K562 (cell line): Measurements from ENCODE around the gene PPP1R10. TPM values are rescaled to one million over a fixed set of nuclear protein-coding genes. Genes with fewer than 3 reads are reported as not detected.

ENCODE experiments used
- BCOR ChIP-seq: fragments of 450-650 bp; IDR thresholded peaks from 2 replicates; pipeline ENCODE4 v1.6.1; 2016
- CGGBP1 ChIP-seq: fragments of 250-450 bp; sonication (Bioruptor Pico); IDR thresholded peaks from 2 replicates; pipeline ENCODE4 v1.9.0; 2021; ENCODE audit warnings: mild to moderate bottlenecking
- DEAF1 ChIP-seq: fragments of 450-650 bp; formaldehyde crosslinking; IDR thresholded peaks from 2 replicates; pipeline ENCODE4 v1.4.0; 2020; ENCODE audit warnings: mild to moderate bottlenecking, moderate library complexity
- DNMT1 ChIP-seq: fragments of 450-650 bp; IDR thresholded peaks from 2 replicates; pipeline ENCODE4 v1.6.1; 2016; ENCODE audit warnings: antibody characterized with exemption, mild to moderate bottlenecking
- E2F6 ChIP-seq, 2 experiments: IDR thresholded peaks; 2 replicates each; pipeline ENCODE4 v1.6.1; 2011; ENCODE audit warnings: borderline replicate concordance in 1 of 2, control low read depth in 1 of 2, low read depth in 1 of 2, low read length in 1 of 2, mild to moderate bottlenecking in 1 of 2, mixed read lengths in 1 of 2, moderate library complexity in 1 of 2; ENCODE audit not compliant: insufficient read depth in 1 of 2, insufficient read length in 1 of 2, poor library complexity in 1 of 2, severe bottlenecking in 1 of 2; ENCODE audit errors: extremely low read depth in 1 of 2
- ESRRA ChIP-seq: fragments of 450-650 bp; IDR thresholded peaks from 2 replicates; pipeline ENCODE4 v1.6.1; 2014; ENCODE audit warnings: low read depth, mild to moderate bottlenecking, moderate library complexity, borderline replicate concordance
- JUN ChIP-seq, 2 experiments: sonication (generic) in 1 of 2; formaldehyde crosslinking in 1 of 2; IDR thresholded peaks; 2 replicates each; pipeline versions ENCODE4 v1.6.1 to v1.8.0; 2012 to 2022; ENCODE audit warnings: borderline replicate concordance in 2 of 2, mild to moderate bottlenecking in 2 of 2, improper control_type of control experiment in 1 of 2, low read depth in 1 of 2, low read length in 1 of 2, missing genetic modification reagents in 1 of 2
- MAZ ChIP-seq, 2 experiments: fragments of 450-650 bp in 1 of 2; sonication (generic) in 1 of 2; formaldehyde crosslinking; IDR thresholded peaks in 1 of 2; conservative IDR thresholded peaks in 1 of 2; 2 replicates each; pipeline versions ENCODE4 v1.4.0 to v1.5.0; 2020; ENCODE audit warnings: mild to moderate bottlenecking in 1 of 2, missing genetic modification reagents in 1 of 2
- MLLT1 ChIP-seq, 2 experiments: fragments of 450-650 bp; IDR thresholded peaks; 2 replicates each; pipeline ENCODE4 v1.6.1; 2016
- POLR2A ChIP-seq: fragments of 450-650 bp; conservative IDR thresholded peaks from 2 replicates; pipeline ENCODE4 v1.6.1; 2016
- RB1 ChIP-seq: fragments of 450-650 bp; IDR thresholded peaks from 2 replicates; pipeline ENCODE4 v1.6.1; 2017; ENCODE audit warnings: low read depth, mild to moderate bottlenecking
- SMAD4 ChIP-seq: fragments of 250-450 bp; sonication (Bioruptor Pico); conservative IDR thresholded peaks from 2 replicates; pipeline ENCODE4 v1.8.0; 2021; ENCODE audit warnings: inconsistent platforms, mild to moderate bottlenecking, moderate library complexity
- SPI1 ChIP-seq: IDR thresholded peaks from 2 replicates; pipeline ENCODE4 v1.6.1; 2011; ENCODE audit warnings: low read depth, low read length, control low read depth, borderline replicate concordance
- SREBF1 ChIP-seq: fragments of 150-350 bp; IDR thresholded peaks from 2 replicates; pipeline ENCODE4 v1.6.1; 2014; ENCODE audit warnings: antibody characterized with exemption, low read depth, low read length, borderline replicate concordance
- VEZF1 ChIP-seq: fragments of 200-800 bp; sonication (Bioruptor generic); IDR thresholded peaks from 2 replicates; pipeline ENCODE4 v1.6.1; 2017; ENCODE audit warnings: missing genetic modification characterization, missing compliant biosample characterization
- ZNF12 ChIP-seq: sonication (generic); formaldehyde crosslinking; IDR thresholded peaks from 2 replicates; pipeline ENCODE4 v1.4.0; 2020; ENCODE audit warnings: mild to moderate bottlenecking, missing genetic modification reagents
- ZNF512 ChIP-seq: IDR thresholded peaks from 2 replicates; pipeline ENCODE4 v1.6.1; 2016; ENCODE audit warnings: missing genetic modification characterization, missing compliant biosample characterization
- ZNF583 ChIP-seq: fragments of 250-450 bp; sonication (Bioruptor Pico); IDR thresholded peaks from 2 replicates; pipeline ENCODE4 v1.4.0; 2020
- ZNF696 ChIP-seq: fragments of 250-450 bp; sonication (Bioruptor Pico); conservative IDR thresholded peaks from 2 replicates; pipeline ENCODE4 v1.4.0; 2020; ENCODE audit warnings: mild to moderate bottlenecking, moderate library complexity
- polyA plus RNA-seq, 8 experiments: library from polyadenylated mRNA; depleted of rRNA in 4 of 8; stranded (reverse) in 5 of 8; unstranded in 3 of 8; fragments of >200 nt; fragmentation: Nextera tagmentation in 2 of 8; fragmentation: Illumina TruSeq in 1 of 8; extraction: Ambion mirVana in 2 of 8; extraction: Trizol in 1 of 8; gene quantifications; 2 replicates each; pipeline versions ENCODE4 v1.2.1 to v1.2.3, GENCODE V29; 2011 to 2014; ENCODE audit warnings: inconsistent platforms in 1 of 8, missing spikeins in 1 of 8
- total RNA-seq, 7 experiments: library from RNA; depleted of rRNA in 6 of 7; stranded (reverse); fragments of >200 nt in 6 of 7; fragmentation: Illumina TruSeq in 2 of 7; extraction: Trizol in 2 of 7; gene quantifications; 2 replicates each; pipeline versions ENCODE4 v1.2.1 to v1.2.3, GENCODE V29; 2011 to 2021; ENCODE audit warnings: low replicate concordance in 1 of 7

Gene PPP1R10
- total and polyA plus RNA-seq, 9 of the 15 experiments (the other 6 are each of a cell fraction or from before 2014, with no cell fraction given): 14.1 to 65.5 (median 32.6) TPM

GRCh38 chr6:30556066-30556905, 60.8 kb downstream of the PPP1R10 start, which contains the start of gene GNL1 (continued):
- TF ChIP-seq RB1: peak; percentile 89
- TF ChIP-seq SMAD4 (CRISPR knock-in tag): peak; percentile 54; the same call in 1 of the 2 replicates
- peak; percentile 85 for TF ChIP-seq SREBF1
- peak; percentile 56 to 80 for TF ChIP-seq E2F6 (IDR thresholded peaks at IDR 0.05; ENCODE audit: borderline replicate concordance in 1 of 2, extremely low read depth in 1 of 2, insufficient read depth in 1 of 2, insufficient read length in 1 of 2, low read depth in 1 of 2, low read length in 1 of 2, poor library complexity in 1 of 2, severe bottlenecking in 1 of 2)
- no peak for TF ChIP-seq DEAF1
- 0 out of 2 replicates have a peak, but pooled peaks have one; percentile 57 for TF ChIP-seq DNMT1
- TF ChIP-seq ZNF583 (CRISPR knock-in tag): no peak
- TF ChIP-seq MAZ (CRISPR knock-in tag; conservative IDR thresholded peaks at IDR 0.05 in 1 of 2, IDR thresholded peaks at IDR 0.05 in 1 of 2): peak; percentile 87 to 96
- no peak for TF ChIP-seq ZNF512
- TF ChIP-seq ESRRA: peak; percentile 94
- peak; percentile 45 for TF ChIP-seq SPI1
- peak; percentile 21 for TF ChIP-seq BCOR
- TF ChIP-seq ZNF12 (CRISPR knock-in tag): peak; percentile 43; the same call in 1 of the 2 replicates
- TF ChIP-seq JUN (IDR thresholded peaks at IDR 0.05; ENCODE audit: borderline replicate concordance, low read depth, low read length): no peak
- TF ChIP-seq JUN (CRISPR knock-in tag; IDR thresholded peaks at IDR 0.05; ENCODE audit: borderline replicate concordance): peak; percentile 97
- peak; percentile 96 for TF ChIP-seq VEZF1 (CRISPR knock-in tag)
- TF ChIP-seq CGGBP1 (CRISPR knock-in tag): no peak
- peak; percentile 2 to 50; a peak in 1 of 4 replicates for TF ChIP-seq MLLT1 (IDR thresholded peaks at IDR 0.05)
- TF ChIP-seq ZNF696 (CRISPR knock-in tag): no peak
- peak; percentile 8 for TF ChIP-seq POLR2A
